VCaP (cell line): ENCODE measurements around the gene RBMS1.
A peak's percentile ranks its signal among the peaks of the same experiment; 100 is the strongest.

Experiments used
- H3K27ac ChIP-seq: fragments of 450-650 bp; 2 replicates; pipeline ENCODE4 v1.5.1; 2017
- CTCF ChIP-seq: fragments of 450-650 bp; conservative IDR thresholded peaks from 2 replicates; pipeline ENCODE4 v1.5.1; 2017; ENCODE audit warnings: mild to moderate bottlenecking, moderate library complexity

RBMS1 gene

GRCh38 chr2:160431441-160431840, 62.2 kb downstream of the RBMS1 start:
- no peak for TF ChIP-seq CTCF
- H3K27ac ChIP-seq, result no peak overlapping the region

GRCh38 chr2:160430001-160430344, 63.6 kb downstream of the RBMS1 start:
- no peak for TF ChIP-seq CTCF
- no peak overlapping the region for H3K27ac ChIP-seq

- H3K27ac ChIP-seq, result no peak overlapping the region
- TF ChIP-seq CTCF, result peak; percentile 78
These were observed 64.2 kb downstream of the RBMS1 start for GRCh38 chr2:160429248-160430000.

- TF ChIP-seq CTCF, result no peak
- H3K27ac ChIP-seq, result no peak overlapping the region
These were observed 65.2 kb downstream of the RBMS1 start for GRCh38 chr2:160428405-160428763.

GRCh38 chr2:160427629-160428404, 65.8 kb downstream of the RBMS1 start:
- no peak for TF ChIP-seq CTCF
- H3K27ac ChIP-seq, result no peak overlapping the region

GRCh38 chr2:160426604-160427003, 67.0 kb downstream of the RBMS1 start:
- no peak for TF ChIP-seq CTCF
- H3K27ac ChIP-seq, result no peak overlapping the region

- TF ChIP-seq CTCF, result no peak
- no peak overlapping the region for H3K27ac ChIP-seq
These were observed 68.0 kb downstream of the RBMS1 start for GRCh38 chr2:160425434-160426151.
